H54 (cell line): Measurements from ENCODE around the gene PLAAT2.
"Not testable (repeated sequence)": the region's sequence is repeated elsewhere in the genome, so short reads cannot be mapped to it uniquely, and the experiment has no call there.

Experiments
- DNase-seq: peaks from one replicate; pipeline ENCODE4 v3.0.0; 2011; ENCODE audit warnings: low spot score, mixed read lengths; ENCODE audit not compliant: insufficient read length
- FAIRE-seq: peaks from 3 replicates; lab custom pipeline; 2011; peaks lifted over from hg19 to GRCh38; lab: Jason Lieb, UNC
- POLR2A ChIP-seq: IDR thresholded peaks from 2 replicates; pipeline ENCODE4 v1.6.1; 2011; ENCODE audit warnings: low read depth, mild to moderate bottlenecking, low read length

PLAAT2 gene

GRCh38 chr11:63595296-63595695 is 32.1 kb upstream of the PLAAT2 start:
- FAIRE-seq (no peak), DNase-seq (no peak)

GRCh38 chr11:63592975-63593395 is 29.8 kb upstream of the PLAAT2 start:
- no peak for TF ChIP-seq POLR2A
- DNase-seq: no peak
- no peak for FAIRE-seq

More at GRCh38 chr11:63595296-63595695, 32.1 kb upstream of the PLAAT2 start:
- no peak for TF ChIP-seq POLR2A

GRCh38 chr11:63590024-63590788 is 27.0 kb upstream of the PLAAT2 start:
- DNase-seq (no peak), FAIRE-seq (no peak)
- no peak for TF ChIP-seq POLR2A

- no peak for FAIRE-seq
- no peak for DNase-seq
- TF ChIP-seq POLR2A: no peak
These were observed 25.8 kb upstream of the PLAAT2 start for GRCh38 chr11:63589000-63589399.

- FAIRE-seq (no peak), DNase-seq (no peak)
- no peak for TF ChIP-seq POLR2A
These were observed 23.4 kb upstream of the PLAAT2 start for GRCh38 chr11:63586451-63587166.

- no peak for DNase-seq
- TF ChIP-seq POLR2A: no peak
- FAIRE-seq: no peak
These were observed 20.1 kb upstream of the PLAAT2 start for GRCh38 chr11:63583357-63583677.

GRCh38 chr11:63581224-63581623 is 18.0 kb upstream of the PLAAT2 start:
- DNase-seq, FAIRE-seq: not testable (repeated sequence)

- DNase-seq, FAIRE-seq: not testable (repeated sequence)
These were observed 15.7 kb upstream of the PLAAT2 start for GRCh38 chr11:63578882-63579281.

- FAIRE-seq (no peak), DNase-seq (no peak)
- no peak for TF ChIP-seq POLR2A
These were observed 11.8 kb upstream of the PLAAT2 start for GRCh38 chr11:63574856-63575602.

- no peak for DNase-seq
- no peak for TF ChIP-seq POLR2A
- no peak for FAIRE-seq
These were observed 11.0 kb upstream of the PLAAT2 start for GRCh38 chr11:63573881-63574855.

- FAIRE-seq (no peak), DNase-seq (no peak)
These were observed 9.0 kb upstream of the PLAAT2 start for GRCh38 chr11:63572026-63572688.

GRCh38 chr11:63569570-63569969 is 6.4 kb upstream of the PLAAT2 start:
- no peak for FAIRE-seq
- no peak for DNase-seq
- TF ChIP-seq POLR2A: no peak

More at GRCh38 chr11:63572026-63572688, 9.0 kb upstream of the PLAAT2 start:
- no peak for TF ChIP-seq POLR2A
